Measurements from ENCODE around the gene ZAP70. TPM values are rescaled to one million over a fixed set of nuclear protein-coding genes. Genes with fewer than 3 reads are reported as not detected.
"Not testable (repeated sequence)": the region's sequence is repeated elsewhere in the genome, so short reads cannot be mapped to it uniquely, and the experiment has no call there.

The ZAP70 gene
- total RNA-seq, 1 donor from 2014 or later, result 0.82 TPM

DNA sequence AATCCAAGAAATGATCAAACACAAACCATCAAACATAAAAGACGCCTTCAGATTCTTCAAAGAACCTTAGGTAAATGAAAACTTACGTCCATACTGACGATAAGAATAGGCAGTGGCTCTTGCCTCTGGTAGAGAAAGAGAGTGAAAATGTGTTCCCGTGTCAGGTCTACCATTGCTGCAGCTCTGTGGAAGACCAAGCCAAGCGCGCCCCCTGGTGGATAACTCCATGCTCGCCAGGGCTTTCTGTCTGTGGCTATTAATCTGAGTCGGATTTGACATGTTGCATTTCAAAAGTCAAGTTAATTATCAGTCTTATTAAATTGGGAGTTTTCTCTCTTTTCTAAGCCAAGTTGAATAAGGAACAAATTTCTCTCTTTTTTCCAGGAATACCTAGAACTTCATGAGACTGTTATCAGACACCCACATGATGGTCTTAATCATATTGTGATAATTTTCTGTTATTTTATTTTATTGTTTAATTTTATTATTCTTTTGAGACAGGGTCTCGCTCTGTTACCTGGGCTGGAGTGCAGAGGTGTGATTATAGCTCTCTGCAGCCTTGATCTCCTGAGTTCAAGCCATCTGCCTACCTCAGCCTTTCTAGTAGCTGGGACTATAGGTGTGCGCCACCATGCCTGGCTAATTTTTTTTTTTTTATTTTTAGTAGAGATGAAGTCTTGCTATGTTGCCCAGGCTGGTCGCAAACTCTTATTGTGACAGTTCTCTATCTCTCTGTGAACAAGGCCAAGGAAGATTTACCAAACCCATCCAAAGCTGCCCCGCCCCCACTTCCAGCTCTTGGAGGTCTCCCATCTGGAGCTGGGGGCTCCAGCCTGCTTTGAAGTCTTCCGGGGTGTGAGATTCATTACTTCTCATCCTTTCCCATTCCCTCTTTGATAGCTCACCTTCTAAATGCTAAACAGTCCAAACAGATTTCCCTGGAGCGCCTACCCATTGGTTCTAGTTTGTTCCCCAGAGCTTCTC lies 15.8 kb upstream of the ZAP70 start:
- DNase-seq (ENCODE audit: low spot score in 2 of 2), result peak; percentile 67 to 79
- peak; percentile 81 for FAIRE-seq

DNA sequence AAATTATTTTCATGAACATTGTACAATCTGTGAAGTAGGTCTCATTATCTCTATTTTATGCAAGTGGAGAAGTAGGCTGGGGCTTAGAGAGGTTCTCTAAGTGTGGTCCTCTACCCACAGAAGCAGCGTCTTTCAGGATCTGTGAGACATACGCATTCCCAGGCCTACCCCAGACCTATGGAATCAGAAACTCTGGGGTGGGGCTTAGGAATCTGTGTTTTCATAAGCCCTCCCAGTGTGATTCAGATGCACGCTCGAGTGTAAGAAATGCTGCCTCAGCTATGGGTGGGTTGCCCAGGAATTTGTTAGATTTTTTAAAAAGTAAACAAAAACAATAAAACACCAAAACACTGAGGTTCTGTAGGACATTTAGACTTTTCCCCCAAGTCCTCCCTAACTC lies 14.8 kb upstream of the ZAP70 start:
- FAIRE-seq, result no peak
- no peak for DNase-seq (ENCODE audit: low spot score in 2 of 2)

DNA sequence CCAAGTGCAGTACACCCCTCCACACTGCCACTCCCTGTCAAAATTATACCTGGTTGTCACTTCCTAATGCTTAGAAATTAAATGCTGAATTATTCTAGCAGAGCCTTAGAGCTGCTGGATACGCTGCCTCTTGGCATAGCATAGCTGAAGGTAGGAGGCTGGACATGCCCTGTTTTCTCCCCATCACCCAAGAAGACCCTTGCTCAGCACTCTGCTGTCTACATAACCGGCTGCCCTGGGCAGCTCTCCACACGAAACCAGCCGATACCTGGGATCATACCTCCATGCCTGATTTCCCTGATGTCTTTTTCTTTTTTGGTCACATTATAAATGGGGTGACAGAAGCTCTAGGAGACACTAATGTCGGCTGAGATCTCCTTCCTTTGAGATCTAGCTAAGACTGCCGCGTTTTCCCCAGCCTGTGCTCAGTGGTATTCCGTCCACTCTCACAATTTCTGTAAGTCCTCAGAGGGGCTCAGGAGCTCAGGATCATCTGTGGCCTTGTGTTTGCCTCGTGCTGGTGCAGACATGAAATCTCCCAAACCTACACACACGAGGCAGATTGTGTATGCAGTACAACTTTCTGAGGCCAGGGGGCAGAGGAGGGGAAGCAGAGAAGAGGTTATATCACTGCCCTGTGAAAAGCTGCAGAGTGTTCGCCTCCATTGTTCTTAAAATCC lies 13.5 kb upstream of the ZAP70 start:
- FAIRE-seq, result no peak
- DNase-seq (ENCODE audit: low spot score in 2 of 2), result no peak

DNA sequence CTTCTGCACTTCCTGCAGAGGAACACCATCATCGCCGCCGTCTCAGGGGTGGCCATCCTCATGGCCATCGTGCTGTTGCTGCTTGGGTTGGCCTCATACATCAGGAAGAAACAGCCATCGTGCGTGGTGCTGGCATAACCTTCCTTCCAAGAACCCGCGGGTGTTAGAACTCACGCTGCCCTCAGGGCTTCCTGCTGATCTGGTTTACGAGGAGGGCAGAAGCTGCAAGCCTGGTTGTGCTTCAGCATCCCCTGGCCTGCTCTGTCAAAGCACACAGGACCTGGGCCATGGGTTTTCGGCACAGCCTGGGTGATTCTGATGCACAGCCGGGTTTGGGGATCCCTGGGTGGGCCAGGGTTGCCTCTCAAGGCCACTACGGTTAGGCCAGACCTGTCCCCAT lies 12.2 kb upstream of the ZAP70 start:
- no peak for FAIRE-seq
- no peak for DNase-seq (ENCODE audit: low spot score in 2 of 2)

DNA sequence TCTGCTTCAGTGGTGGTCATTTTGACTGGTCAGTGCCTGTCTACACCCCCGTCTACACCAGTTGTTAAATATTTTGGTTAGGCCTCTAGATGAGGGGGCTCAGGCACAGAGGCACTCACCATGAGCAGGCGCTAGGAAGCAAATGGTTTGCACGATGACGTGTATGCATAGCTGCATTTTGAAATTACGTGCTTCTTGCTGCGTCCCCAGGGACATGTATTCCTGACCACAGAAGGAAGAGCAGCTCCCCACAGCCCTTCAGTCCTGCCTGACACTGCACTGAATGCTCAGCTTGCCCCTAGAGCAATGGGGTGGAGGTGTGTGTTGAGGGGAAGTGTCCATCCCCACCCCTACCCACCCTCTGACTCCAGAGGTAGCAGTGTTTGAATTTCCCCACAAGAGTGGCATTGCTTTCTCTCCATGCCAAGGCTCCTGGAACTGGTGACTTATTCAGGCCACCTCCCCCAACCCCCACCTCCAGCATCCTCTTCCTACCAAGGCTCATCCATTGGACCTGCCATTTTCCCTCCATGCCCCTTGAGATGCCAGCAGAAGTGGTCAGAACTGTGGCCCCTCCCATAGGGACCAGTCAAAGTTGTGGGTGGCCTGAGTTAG lies 11.4 kb upstream of the ZAP70 start:
- no peak for FAIRE-seq
- DNase-seq (ENCODE audit: low spot score in 2 of 2), result no peak

DNA sequence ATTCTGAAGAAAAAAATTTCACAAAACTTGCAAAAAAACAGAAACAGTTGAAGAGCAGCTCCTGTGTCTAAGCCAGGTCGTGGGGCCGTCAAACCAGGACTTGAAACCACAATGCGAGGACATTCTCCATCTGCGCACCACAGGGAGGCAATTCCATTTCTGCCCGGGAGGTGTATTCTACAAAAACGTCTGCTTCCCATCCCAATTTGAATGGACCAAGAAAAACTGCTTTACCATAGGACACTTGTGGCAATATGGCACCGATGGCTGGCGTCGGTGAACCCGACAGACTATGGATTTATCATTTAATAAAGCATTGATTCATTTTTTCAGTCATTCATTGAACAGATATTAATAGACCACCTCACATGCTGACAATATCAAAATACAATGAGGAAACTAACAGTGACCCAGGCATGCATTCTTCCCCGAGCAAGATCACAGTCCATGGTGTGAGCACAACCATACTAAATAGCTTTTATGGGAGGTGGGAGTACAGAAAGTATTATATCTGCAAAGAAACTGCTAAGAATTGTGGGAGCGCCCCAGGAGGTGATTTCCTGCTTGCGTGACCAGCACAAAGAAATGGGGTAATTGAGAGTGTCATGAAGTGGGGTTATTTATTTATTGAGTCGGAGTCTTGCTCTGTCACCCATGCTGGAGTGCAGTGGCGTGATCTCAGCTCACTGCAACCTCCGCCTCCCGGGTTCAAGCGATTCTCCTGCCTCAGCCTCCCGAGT lies 10.5 kb upstream of the ZAP70 start:
- DNase-seq (ENCODE audit: low spot score in 2 of 2), result no peak
- no peak for FAIRE-seq

DNA sequence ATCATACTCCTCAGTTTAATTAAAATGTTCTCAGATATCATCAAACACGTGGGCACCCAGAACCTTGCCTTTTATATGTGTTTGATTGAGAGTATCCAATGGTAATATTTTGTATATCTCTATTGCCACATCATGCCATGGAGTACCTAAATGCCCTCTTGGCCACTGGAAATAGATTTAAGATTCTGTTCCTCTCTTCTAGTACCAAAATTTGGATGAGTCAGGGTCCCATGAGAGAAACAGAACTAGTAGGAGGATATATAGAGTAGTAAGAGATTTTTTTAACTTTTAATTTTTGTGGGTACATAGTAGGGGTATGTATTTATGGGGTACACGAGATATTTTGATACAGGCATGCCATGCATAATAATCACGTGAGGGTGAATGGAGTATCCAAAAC lies 9.6 kb upstream of the ZAP70 start:
- DNase-seq (ENCODE audit: low spot score in 2 of 2) (no peak), FAIRE-seq (no peak)

DNA sequence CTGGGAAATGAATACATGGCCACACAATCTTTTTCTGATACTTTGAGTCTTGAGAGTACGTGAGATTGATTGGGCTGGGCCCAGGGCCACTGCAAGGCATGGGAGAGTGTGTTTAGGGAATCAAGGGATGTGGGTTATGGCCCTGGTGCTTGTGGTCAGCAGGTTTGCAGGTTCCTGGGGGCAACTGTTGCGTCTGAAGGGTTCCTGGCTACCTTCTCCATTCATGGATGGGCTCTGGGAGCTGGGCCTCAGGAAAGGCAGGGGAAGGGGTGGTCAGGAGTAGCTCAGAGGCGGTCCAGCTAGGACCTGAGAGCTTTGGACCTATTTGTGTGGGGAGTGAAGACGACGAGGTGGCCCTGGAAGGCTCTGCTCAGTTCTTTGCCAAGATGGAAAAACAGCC lies 8.4 kb upstream of the ZAP70 start:
- no peak for DNase-seq (ENCODE audit: low spot score in 2 of 2)

DNA sequence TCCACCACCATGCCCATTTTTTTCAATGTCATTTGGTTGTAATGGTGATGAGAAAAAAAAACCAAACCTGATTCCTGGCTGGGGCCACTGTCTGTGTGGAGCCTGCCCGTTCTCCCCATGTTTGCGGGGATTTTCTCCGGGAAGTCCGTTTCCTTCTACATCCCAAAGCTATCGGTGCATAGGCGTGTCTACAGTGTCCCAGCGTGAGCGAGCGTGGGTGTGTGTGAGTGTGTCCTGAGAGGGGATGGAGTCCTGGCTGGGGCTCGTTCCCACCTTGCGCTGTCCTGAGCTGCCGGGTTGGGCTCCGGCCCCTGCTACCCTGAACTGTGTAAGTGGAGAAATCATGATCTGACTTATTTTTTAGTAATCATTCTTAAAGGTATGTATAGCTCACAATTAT lies 7.3 kb upstream of the ZAP70 start:
- FAIRE-seq, result no peak
- no peak for DNase-seq (ENCODE audit: low spot score in 2 of 2)

More for the DNA sequence above, 8.4 kb upstream of the ZAP70 start:
- no peak for FAIRE-seq

DNA sequence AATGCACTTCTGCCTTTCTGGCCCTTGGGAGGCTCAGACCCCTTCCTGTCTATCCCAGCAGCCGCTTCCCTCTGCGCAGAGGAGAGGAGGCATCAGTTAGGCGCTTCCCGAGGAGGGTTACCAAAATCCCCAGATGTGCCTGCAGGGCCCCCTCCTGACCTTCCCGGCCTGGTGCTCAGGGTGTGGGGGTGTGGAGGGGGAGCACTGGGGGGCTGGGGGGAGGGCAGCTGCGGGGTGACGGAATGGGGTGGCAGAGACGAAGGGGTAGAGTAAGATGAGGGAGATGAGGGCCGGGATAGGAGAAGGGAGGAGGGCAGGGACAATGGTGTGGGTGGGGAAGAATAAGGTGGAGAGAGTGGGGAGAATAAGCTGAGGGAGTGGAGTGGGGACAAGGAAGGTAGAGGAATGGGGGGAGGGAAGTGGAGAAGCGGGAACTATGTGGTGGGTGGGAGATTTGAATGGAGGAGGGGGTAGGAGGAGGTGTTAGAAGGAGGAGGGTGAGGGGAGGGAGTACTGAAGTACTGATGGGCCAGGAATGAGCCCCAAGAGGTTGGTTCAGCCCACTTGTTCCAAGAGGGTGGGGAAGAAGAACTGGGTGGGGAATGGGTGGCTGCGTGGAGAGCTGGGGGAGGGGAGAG lies 6.5 kb upstream of the ZAP70 start:
- FAIRE-seq (no peak), DNase-seq (ENCODE audit: low spot score in 2 of 2) (no peak)

DNA sequence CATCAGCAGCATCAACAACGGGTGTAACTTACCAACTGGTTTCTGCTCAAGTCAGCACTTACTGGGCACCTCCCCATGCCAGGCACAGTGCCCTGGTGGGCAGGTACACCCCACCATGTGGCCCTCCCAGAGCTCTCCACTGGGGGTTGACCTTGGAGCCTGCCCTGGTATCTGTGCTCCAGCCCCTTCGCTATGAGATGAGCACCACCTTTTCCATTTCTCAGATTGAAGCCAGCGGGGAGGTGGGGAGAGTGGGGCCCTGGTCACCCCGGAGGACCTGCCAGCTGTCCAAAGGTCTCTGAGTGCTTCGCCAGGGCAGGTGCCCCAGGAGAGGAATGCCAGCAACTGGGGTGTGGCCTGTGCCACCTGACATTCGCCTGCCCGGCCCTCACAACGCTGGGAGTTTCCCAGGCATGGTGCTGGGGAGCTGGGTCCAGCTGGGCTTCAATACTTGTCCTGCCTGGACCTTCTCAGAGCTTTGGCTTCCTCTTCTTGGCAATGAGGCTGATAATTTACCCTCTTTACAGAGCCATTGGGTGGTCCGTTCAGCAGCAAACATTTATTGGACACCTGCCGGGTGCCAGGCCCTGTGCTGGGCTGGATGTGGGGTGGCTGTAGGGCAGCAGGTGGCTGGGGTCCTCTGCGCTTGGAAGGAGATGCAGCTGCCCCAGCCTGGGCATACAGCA lies 5.9 kb upstream of the ZAP70 start:
- FAIRE-seq (no peak), DNase-seq (ENCODE audit: low spot score in 2 of 2) (no peak)

DNA sequence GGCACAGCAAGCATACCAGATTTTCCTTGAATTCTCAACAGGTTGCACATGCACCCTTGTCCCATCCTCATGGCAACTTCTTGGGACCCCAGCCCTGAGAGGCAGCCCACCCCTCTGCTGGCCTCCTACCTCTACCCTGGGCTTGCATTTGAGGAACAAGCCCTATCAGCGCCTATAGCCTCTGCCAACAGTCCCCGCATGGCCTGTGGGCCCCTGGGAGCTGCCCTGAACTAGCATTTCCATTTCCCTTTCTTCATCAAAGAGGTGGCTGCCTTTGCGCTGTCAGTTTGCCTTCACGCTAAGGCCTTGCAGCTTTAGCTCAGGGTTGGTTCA lies 5.4 kb upstream of the ZAP70 start:
- DNase-seq (ENCODE audit: low spot score in 2 of 2) (no peak), FAIRE-seq (no peak)

DNA sequence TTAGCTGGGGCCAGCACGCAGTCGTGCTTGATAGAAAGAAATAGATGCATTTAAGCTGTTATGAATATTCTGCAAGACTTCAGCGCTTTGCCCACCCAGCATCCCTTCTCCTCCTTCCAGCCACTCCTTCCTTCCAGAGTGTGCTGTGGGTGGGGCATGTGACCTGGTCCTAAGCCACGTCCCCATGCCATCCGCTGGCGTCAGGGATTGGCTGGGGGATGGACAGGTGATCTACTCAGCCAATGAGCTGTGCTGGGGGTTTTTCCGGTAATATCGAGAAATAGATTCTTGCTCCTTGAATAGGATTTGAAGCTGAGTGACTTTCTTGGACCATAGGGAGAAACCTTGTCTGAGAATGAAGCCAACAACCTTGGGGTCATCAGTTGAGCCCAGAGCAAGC lies 4.8 kb upstream of the ZAP70 start:
- DNase-seq (ENCODE audit: low spot score in 2 of 2) (no peak), FAIRE-seq (no peak)

DNA sequence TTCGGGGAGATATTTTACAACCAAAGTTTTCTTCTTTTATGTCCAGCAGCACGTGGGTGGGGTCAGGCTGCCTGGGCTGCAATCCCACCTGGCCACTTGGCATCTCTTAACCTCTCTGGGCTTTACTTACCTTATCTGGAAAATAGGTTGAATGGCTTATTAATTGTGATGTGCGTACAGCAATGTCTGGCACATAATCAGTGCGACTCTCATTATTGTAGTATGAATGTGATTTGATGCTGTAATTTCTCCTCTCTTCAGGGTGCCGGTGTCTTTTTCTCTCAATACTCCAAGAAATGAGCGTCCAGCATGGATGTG lies 2.0 kb upstream of the ZAP70 start:
- FAIRE-seq (no peak), DNase-seq (ENCODE audit: low spot score in 2 of 2) (no peak)

DNA sequence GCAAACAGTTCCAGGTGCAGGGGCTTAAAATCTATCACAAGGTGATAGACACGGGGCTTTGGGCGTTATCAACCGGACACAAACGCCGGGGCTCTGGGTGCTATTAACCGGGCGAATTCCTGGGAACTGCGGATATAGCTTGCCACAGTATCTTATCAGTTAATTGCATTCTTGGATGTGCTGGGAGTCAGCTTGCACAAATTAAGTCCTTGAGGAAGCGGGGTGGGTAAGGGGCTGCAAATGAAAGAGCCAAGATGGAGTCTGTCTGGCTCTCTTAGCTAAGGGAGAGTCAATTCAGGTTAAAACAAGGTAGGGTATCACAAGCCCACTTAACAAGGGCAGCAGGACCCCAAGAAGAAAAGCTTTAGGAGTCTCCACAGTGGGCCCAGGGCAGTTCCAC lies 1.2 kb upstream of the ZAP70 start:
- FAIRE-seq; DNase-seq (ENCODE audit: low spot score in 2 of 2): not testable (repeated sequence)

DNA sequence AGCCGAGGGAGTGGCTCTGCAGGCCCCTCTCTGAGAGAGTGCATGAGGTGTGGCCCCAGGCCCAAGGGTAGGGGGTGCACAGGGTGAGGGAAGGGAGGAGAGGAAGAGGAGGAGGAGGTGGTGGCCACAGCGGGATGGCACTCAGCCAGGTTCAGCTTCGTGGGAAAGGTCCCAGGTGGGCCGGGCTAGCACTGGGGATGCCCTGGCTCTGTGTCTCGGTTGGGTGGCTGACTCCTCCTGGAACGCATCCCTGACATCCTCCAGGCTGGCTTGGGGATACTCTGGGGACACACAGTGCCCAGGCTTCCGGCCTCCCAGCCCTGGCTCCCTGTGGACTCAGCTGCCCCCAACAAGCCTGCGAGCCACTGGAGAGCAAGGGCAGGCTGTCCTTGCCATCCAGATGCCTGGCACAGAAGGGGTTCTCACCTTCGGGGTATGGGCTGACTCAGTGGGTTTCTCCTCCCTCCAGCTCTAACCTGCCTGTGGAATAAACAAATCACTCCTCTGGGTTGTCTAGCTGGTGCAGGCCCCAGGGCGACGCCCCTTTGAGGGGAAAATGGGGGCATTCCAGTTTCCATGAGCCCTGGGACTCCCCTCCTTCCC lies 582 bp upstream of the ZAP70 start:
- DNase-seq (ENCODE audit: low spot score in 2 of 2) (no peak), FAIRE-seq (no peak)

DNA sequence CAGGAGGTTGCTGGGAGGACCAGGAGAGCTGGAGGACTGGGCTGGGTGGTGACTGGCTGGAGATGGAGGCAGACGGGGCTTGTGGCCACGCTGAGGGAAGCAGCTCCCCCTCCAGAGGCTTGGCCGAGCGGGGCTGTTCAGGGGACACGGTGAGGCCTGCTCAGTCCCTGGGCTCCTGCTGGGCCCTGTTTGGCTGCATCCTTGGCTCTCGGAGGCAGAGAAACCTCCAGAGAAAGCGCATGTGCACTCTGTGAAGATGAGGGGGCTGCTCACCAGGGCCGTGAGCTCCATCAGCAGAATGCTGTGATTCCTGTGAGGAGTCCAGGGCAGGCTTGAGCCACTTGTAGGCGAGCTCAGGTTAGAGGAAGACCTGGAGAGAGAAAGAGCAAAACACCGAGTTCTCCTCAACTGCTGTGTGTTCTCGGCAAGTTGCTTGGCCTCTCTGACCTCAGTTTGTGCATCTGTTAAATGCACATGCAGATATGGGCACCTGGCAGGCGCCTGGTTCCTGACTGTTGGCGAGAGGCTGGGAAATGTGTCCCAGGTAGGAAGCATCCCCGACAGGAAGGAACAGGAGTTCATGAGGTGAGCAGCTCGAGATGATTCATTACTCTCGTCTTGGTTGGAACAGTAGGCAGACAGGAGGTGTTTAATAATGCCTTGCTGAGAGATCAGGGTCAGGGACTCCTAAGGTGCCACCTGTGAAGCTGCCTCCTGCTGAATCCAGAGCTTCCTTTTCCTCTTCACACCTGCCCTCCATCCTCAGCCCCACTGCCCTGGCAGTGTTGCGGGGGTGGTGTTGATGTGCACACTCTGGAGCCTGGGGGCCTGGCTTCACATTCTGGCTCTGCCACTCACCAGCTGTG lies 941 bp downstream of the ZAP70 start:
- DNase-seq (ENCODE audit: low spot score in 2 of 2), result no peak
- no peak for FAIRE-seq

DNA sequence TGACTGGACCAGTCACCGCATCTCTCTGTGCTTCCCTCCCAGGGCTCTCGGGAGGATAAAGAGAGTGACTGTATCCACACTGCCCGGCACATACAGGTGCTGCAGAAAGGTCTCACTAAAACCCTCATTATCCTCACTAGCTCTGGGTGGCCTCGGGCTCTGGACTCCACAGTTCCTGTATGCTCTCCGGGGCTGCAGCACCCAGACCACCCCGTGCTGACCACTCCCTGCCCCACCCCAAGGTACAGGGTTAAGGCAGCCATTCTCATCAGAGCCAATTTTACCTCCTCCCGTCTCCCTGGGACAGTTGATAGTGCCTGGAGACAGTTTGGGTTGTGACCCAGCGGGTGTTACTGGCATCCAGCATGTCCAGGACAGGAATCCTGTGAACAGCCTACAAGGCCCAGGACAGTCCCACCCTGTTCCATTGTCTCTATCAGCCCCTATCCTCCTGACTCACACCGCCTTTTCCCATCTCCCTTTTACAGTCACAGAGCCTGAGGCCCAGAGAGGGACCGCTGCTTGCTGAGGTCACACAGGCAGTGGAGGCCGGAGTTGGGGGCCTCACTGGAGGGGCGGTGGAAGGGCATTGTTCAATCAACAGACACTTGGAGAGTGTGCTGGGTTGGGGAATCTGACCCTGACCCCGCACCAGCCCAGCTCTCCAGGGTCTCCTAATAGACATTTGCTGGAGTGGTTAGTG lies 1.7 kb downstream of the ZAP70 start:
- DNase-seq (ENCODE audit: low spot score in 2 of 2) (no peak), FAIRE-seq (no peak)
